GM18526 (cell line): ENCODE measurements around the gene KRTAP4-1.

Experiments used
- POLR2A ChIP-seq: IDR thresholded peaks from 3 replicates; pipeline ENCODE4 v1.6.1; 2011; ENCODE audit not compliant: insufficient read length; ENCODE audit errors: extremely low read depth

Gene KRTAP4-1

GRCh38 chr17:41145261-41145660, 39.5 kb downstream of the KRTAP4-1 start:
- TF ChIP-seq POLR2A = no peak

- TF ChIP-seq POLR2A = no peak
Observed at GRCh38 chr17:41144846-41145245, 39.9 kb downstream of the KRTAP4-1 start.

GRCh38 chr17:41141361-41141760, 43.4 kb downstream of the KRTAP4-1 start:
- TF ChIP-seq POLR2A = no peak

- no peak for TF ChIP-seq POLR2A
Observed at GRCh38 chr17:41140360-41141131, 44.2 kb downstream of the KRTAP4-1 start, which contains the start of gene KRTAP4-6. Gene KRTAP4-6 (minus strand): TSS chr17:41140544. CDS start chr17:41140487, 57 bp downstream.
